ENCODE results near the gene EEF1AKMT4.
A peak's percentile ranks its signal among the peaks of the same experiment; 100 is the strongest.
"Not testable (repeated sequence)": the region's sequence is repeated elsewhere in the genome, so short reads cannot be mapped to it uniquely, and the experiment has no call there.

Gene EEF1AKMT4

GRCh38 chr3:184261270-184261853 is 11.9 kb downstream of the EEF1AKMT4 start, which contains the start of gene CAMK2N2:
Gene CAMK2N2, minus strand, starts transcription at chr3:184261553. Its CDS starts 268 bp downstream, at chr3:184261285.
- peak; percentile 97 for DNase-seq

GRCh38 chr3:184261854-184262763 is 12.6 kb downstream of the EEF1AKMT4 start:
- peak; percentile 77 for DNase-seq

GRCh38 chr3:184262764-184263179 is 13.3 kb downstream of the EEF1AKMT4 start:
- DNase-seq = no peak

GRCh38 chr3:184267249-184267648 is 17.8 kb downstream of the EEF1AKMT4 start:
- DNase-seq = not testable (repeated sequence)

GRCh38 chr3:184272269-184272668 is 22.8 kb downstream of the EEF1AKMT4 start:
- no peak for DNase-seq

GRCh38 chr3:184275381-184275701 is 25.9 kb downstream of the EEF1AKMT4 start:
- no peak for DNase-seq

GRCh38 chr3:184275961-184276910 is 26.8 kb downstream of the EEF1AKMT4 start, which contains the start of gene ECE2:
Gene ECE2, plus strand, starts transcription at chr3:184276022. Its CDS starts 132 bp downstream, at chr3:184276154.
- DNase-seq = no peak

GRCh38 chr3:184277366-184277765 is 27.9 kb downstream of the EEF1AKMT4 start:
- no peak for DNase-seq

GRCh38 chr3:184282941-184283340 is 33.5 kb downstream of the EEF1AKMT4 start:
- DNase-seq = no peak

- no peak for DNase-seq
Measured at GRCh38 chr3:184283681-184284080, 34.2 kb downstream of the EEF1AKMT4 start.

- peak; percentile 93 for DNase-seq
Measured at GRCh38 chr3:184284696-184285095, 35.2 kb downstream of the EEF1AKMT4 start.

GRCh38 chr3:184289426-184289938 is 40.0 kb downstream of the EEF1AKMT4 start:
- DNase-seq = peak; percentile 76

- no peak for DNase-seq
Measured at GRCh38 chr3:184290331-184290730, 40.9 kb downstream of the EEF1AKMT4 start.

GRCh38 chr3:184291044-184291737 is 41.7 kb downstream of the EEF1AKMT4 start:
- no peak for DNase-seq

- DNase-seq = no peak
Measured at GRCh38 chr3:184291738-184292445, 42.4 kb downstream of the EEF1AKMT4 start.

GRCh38 chr3:184295771-184296170 is 46.3 kb downstream of the EEF1AKMT4 start:
- no peak for DNase-seq

- no peak for DNase-seq
Measured at GRCh38 chr3:184296616-184297015, 47.1 kb downstream of the EEF1AKMT4 start.

GRCh38 chr3:184298759-184299487 is 49.5 kb downstream of the EEF1AKMT4 start, which contains the start of gene PSMD2:
Gene PSMD2, plus strand, starts transcription at chr3:184299241. Its CDS starts 26 bp downstream, at chr3:184299267.
- DNase-seq = peak; percentile 98

- DNase-seq = peak; percentile 43
Measured at GRCh38 chr3:184299488-184300377, 50.3 kb downstream of the EEF1AKMT4 start.

GRCh38 chr3:184300378-184300720 is 50.9 kb downstream of the EEF1AKMT4 start:
- DNase-seq = no peak
